Fibroblast of lung (primary cell): ENCODE results near the gene OPN3. TPM values are rescaled to one million over a fixed set of nuclear protein-coding genes. Genes with fewer than 3 reads are reported as not detected.

ENCODE experiments used
- DNase-seq, 2 donors: peaks; one replicate each; pipeline versions ENCODE4 v3.0.0 to v3.0.0-alpha.2; 2010; ENCODE audit warnings: low read depth in 2 of 2
- H2AFZ ChIP-seq: 2 replicates; pipeline ENCODE4 v1.5.1; 2012; ENCODE audit warnings: low read length, control low read depth, inconsistent platforms
- H3K27ac ChIP-seq: 2 replicates; pipeline ENCODE4 v1.5.1; 2011; ENCODE audit warnings: low read length, control low read depth; ENCODE audit not compliant: insufficient read depth
- H3K27me3 ChIP-seq: 2 replicates; pipeline ENCODE4 v1.5.1; 2011; ENCODE audit warnings: mild to moderate bottlenecking, low read length; ENCODE audit not compliant: control insufficient read depth, insufficient read depth
- H3K36me3 ChIP-seq: 2 replicates; pipeline ENCODE4 v1.5.1; 2011; ENCODE audit warnings: low read length; ENCODE audit not compliant: control insufficient read depth, insufficient read depth
- H3K4me1 ChIP-seq: 2 replicates; pipeline ENCODE4 v1.5.1; 2011; ENCODE audit warnings: low read length; ENCODE audit not compliant: control insufficient read depth, insufficient read depth; ENCODE audit errors: extremely low read depth
- H3K4me2 ChIP-seq: 2 replicates; pipeline ENCODE4 v1.5.1; 2011; ENCODE audit warnings: low read length, control low read depth; ENCODE audit not compliant: insufficient read depth; ENCODE audit errors: extremely low read depth
- H3K4me3 ChIP-seq, 4 experiments: fragments of 200-600 bp in 1 of 4; sonication (generic) in 1 of 4; replicated peaks in 1 of 4; 2 replicates each; pipeline ENCODE4 v1.5.1; 2011 to 2016; ENCODE audit warnings: low read length in 4 of 4, low read depth in 3 of 4, mild to moderate bottlenecking in 3 of 4, control low read depth in 2 of 4, inconsistent platforms in 1 of 4, mixed read lengths in 1 of 4; ENCODE audit not compliant: insufficient read depth in 1 of 4; ENCODE audit errors: control extremely low read depth in 1 of 4
- H3K79me2 ChIP-seq: 2 replicates; pipeline ENCODE4 v1.5.1; 2012; ENCODE audit warnings: mild to moderate bottlenecking, low read length, inconsistent platforms; ENCODE audit not compliant: control insufficient read depth, insufficient read depth
- H3K9ac ChIP-seq: 2 replicates; pipeline ENCODE4 v1.5.1; 2011; ENCODE audit warnings: mild to moderate bottlenecking, low read length, control low read depth; ENCODE audit not compliant: insufficient read depth
- H3K9me3 ChIP-seq: 2 replicates; pipeline ENCODE4 v1.5.1; 2012; ENCODE audit warnings: low read depth, low read length; ENCODE audit not compliant: control insufficient read depth, insufficient read depth
- H4K20me1 ChIP-seq: 2 replicates; pipeline ENCODE4 v1.5.1; 2011; ENCODE audit warnings: low read length; ENCODE audit not compliant: control insufficient read depth, insufficient read depth; ENCODE audit errors: extremely low read depth
- EZH2 ChIP-seq: IDR thresholded peaks from 2 replicates; pipeline ENCODE4 v1.5.1; 2012; ENCODE audit warnings: low read length, control low read depth, mild to moderate bottlenecking; ENCODE audit errors: missing control alignments
- polyA plus RNA-seq, 2 donors: library from polyadenylated mRNA; depleted of rRNA in 1 of 2; stranded (reverse) in 1 of 2; unstranded in 1 of 2; fragments of >200 nt; gene quantifications; 2 replicates each; pipeline ENCODE4 v1.2.1, GENCODE V29; 2011 to 2012; ENCODE audit warnings: missing spikeins in 1 of 2
- total RNA-seq: library from RNA; depleted of rRNA; stranded (reverse); fragments of >200 nt; gene quantifications from 2 replicates; pipeline ENCODE4 v1.2.1, GENCODE V29; 2014
- TF ChIP-seq, protein P1 (sequence below), 2 donors: IDR thresholded peaks in 1 of 2; conservative IDR thresholded peaks in 1 of 2; 1 replicate in 1 of 2; 2 replicates in 1 of 2; pipeline ENCODE4 v1.5.1; 2011 to 2012; ENCODE audit warnings: low read length in 2 of 2, control low read depth in 1 of 2, inconsistent platforms in 1 of 2, low read depth in 1 of 2, mild to moderate bottlenecking in 1 of 2

The OPN3 gene
- total and polyA plus RNA-seq, 2 donors (not counting 1 experiment from before 2014, with no cell fraction given): 32.5 to 58.9 TPM

DNA sequence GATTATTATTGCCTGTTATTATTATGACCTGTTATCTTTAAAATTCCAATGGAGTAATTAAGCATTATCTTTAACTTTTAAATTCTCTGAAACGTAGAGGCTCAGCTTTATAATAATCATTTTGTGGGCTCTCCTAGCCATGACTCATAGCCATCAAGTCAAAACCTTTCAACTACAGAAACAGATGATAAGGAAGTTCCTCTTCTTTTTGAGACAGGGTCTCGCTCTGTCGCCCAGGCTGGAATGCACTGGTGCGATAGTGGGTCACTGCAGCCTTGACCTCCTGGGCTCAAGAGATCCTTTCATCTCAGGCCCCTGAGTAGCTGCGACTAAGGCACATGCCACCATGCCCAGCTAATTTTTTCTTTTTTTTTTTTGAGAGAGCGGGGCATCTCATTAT is 43.5 kb downstream of the OPN3 start:
- Histone ChIP-seq H3K9me3 (no peaks in the 10 kb centered on the region), H3K79me2 (no peaks in the 10 kb centered on the region), H3K4me1 (peaks cover 4% of the 10 kb centered on the region), H3K9ac (no peak overlapping the region), H4K20me1 (no peaks in the 10 kb centered on the region), H3K36me3 (no peaks in the 10 kb centered on the region), H2AFZ (no peak overlapping the region), H3K4me2 (no peak overlapping the region), H3K27me3 (no peaks in the 10 kb centered on the region), H3K27ac (no peak overlapping the region), H3K4me3 (no peak overlapping the region)
- TF ChIP-seq, protein P1, sequence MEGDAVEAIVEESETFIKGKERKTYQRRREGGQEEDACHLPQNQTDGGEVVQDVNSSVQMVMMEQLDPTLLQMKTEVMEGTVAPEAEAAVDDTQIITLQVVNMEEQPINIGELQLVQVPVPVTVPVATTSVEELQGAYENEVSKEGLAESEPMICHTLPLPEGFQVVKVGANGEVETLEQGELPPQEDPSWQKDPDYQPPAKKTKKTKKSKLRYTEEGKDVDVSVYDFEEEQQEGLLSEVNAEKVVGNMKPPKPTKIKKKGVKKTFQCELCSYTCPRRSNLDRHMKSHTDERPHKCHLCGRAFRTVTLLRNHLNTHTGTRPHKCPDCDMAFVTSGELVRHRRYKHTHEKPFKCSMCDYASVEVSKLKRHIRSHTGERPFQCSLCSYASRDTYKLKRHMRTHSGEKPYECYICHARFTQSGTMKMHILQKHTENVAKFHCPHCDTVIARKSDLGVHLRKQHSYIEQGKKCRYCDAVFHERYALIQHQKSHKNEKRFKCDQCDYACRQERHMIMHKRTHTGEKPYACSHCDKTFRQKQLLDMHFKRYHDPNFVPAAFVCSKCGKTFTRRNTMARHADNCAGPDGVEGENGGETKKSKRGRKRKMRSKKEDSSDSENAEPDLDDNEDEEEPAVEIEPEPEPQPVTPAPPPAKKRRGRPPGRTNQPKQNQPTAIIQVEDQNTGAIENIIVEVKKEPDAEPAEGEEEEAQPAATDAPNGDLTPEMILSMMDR (conservative IDR thresholded peaks at IDR 0.05 in 1 of 2, IDR thresholded peaks at IDR 0.05 in 1 of 2; ENCODE audit: low read depth in 1 of 2, low read length in 2 of 2): no peak
- no peak for TF ChIP-seq EZH2
- no peak for DNase-seq

DNA sequence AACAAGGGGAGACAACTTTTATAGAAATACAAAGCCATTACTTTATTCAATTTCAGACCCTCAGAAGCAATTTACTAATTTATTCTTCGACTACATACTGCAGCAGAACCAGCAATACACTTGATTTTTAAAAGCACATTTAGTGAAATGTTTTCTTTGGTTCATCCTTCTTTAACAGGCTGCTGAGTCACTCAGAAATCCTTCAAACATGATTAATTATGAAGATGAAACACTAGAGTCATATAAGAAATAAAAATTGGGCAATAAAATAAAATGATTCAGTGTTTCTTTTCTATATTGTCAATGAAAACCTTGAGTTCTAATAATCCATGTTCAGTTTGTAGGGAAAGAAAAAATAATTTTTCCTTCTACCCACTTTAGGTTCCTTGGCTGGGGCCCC is 47.0 kb downstream of the OPN3 start:
- Histone ChIP-seq H3K9ac (no peak overlapping the region), H3K4me1 (peaks cover 4% of the 10 kb centered on the region), H2AFZ (no peak overlapping the region), H3K4me3 (no peak overlapping the region), H3K27me3 (no peaks in the 10 kb centered on the region), H3K79me2 (no peaks in the 10 kb centered on the region), H3K36me3 (no peaks in the 10 kb centered on the region), H4K20me1 (no peaks in the 10 kb centered on the region), H3K9me3 (no peaks in the 10 kb centered on the region), H3K4me2 (no peak overlapping the region), H3K27ac (no peak overlapping the region)
- TF ChIP-seq, protein P1 (conservative IDR thresholded peaks at IDR 0.05 in 1 of 2, IDR thresholded peaks at IDR 0.05 in 1 of 2; ENCODE audit: low read depth in 1 of 2, low read length in 2 of 2): no peak
- no peak for TF ChIP-seq EZH2
- DNase-seq: peak; percentile 27 to 42

DNA sequence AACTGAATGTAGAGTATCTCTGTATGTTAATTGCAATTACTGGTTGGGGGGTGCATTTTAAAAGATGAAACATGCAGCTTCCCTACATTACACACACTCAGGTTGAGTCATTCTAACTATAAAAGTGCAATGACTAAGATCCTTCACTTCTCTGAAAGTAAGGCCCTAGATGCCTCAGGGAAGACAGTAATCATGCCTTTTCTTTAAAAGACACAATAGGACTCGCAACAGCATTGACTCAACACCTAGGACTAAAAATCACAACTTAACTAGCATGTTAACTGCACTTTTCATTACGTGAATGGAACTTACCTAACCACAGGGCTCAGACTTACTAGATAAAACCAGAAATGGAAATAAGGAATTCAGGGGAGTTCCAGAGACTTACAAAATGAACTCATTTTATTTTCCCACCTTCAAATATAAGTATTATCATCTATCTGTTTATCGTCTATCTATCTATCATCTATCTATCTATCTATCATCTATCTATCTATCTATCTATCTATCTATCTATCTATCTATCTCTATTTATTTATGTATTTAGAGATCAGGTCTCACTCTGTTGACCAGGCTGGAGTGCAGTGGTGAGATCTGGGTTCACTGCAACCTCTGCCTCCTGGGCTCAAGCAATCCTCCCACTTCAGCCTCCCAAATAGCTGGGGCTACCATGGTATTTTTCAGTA is 47.8 kb downstream of the OPN3 start:
- H3K79me2 ChIP-seq: no peaks in the 10 kb centered on the region
- H2AFZ ChIP-seq: no peak overlapping the region
- H3K27ac ChIP-seq: no peak overlapping the region
- H3K4me3 ChIP-seq: no peak overlapping the region
- DNase-seq: peak in 1 of 2 donors; percentile 80
- H4K20me1 ChIP-seq: no peaks in the 10 kb centered on the region
- H3K4me2 ChIP-seq: no peak overlapping the region
- TF ChIP-seq EZH2: no peak
- TF ChIP-seq, protein P1 (conservative IDR thresholded peaks at IDR 0.05 in 1 of 2, IDR thresholded peaks at IDR 0.05 in 1 of 2; ENCODE audit: low read depth in 1 of 2, low read length in 2 of 2): no peak
- no peaks in the 10 kb centered on the region for H3K36me3 ChIP-seq
- H3K4me1 ChIP-seq: peaks cover 4% of the 10 kb centered on the region
- no peaks in the 10 kb centered on the region for H3K9me3 ChIP-seq
- H3K9ac ChIP-seq: no peak overlapping the region
- no peaks in the 10 kb centered on the region for H3K27me3 ChIP-seq
